Measurements from ENCODE around the gene MRGPRD.

Gene MRGPRD

GRCh38 chr11:69010964-69011623 lies 30.3 kb upstream of the MRGPRD start:
- POLR2A ChIA-PET, result no interaction called here
- CTCF ChIA-PET, result no interaction called here
- no peak for TF ChIP-seq SUZ12 (IDR thresholded peaks at IDR 0.05)
- no peak for TF ChIP-seq FOXM1 (IDR thresholded peaks at IDR 0.05; ENCODE audit: borderline replicate concordance)
- TF ChIP-seq SP1 (IDR thresholded peaks at IDR 0.05), result no peak
- DNase-seq (ENCODE audit: extremely low spot score), result no peak

GRCh38 chr11:69010361-69010891 lies 29.6 kb upstream of the MRGPRD start:
- no peak for TF ChIP-seq FOXA1 (IDR thresholded peaks at IDR 0.05)
- TF ChIP-seq ELF4 (IDR thresholded peaks at IDR 0.05), result no peak
- TF ChIP-seq CTBP1 (IDR thresholded peaks at IDR 0.05; ENCODE audit: borderline replicate concordance), result no peak
- no peak for TF ChIP-seq SP1 (IDR thresholded peaks at IDR 0.05)
- no peak for TF ChIP-seq ARNT (IDR thresholded peaks at IDR 0.05)
- TF ChIP-seq ZNF384 (IDR thresholded peaks at IDR 0.05), result no peak
- no peak for TF ChIP-seq HDGF (IDR thresholded peaks at IDR 0.05; ENCODE audit: borderline replicate concordance)
- no peak for TF ChIP-seq FOXK2 (IDR thresholded peaks at IDR 0.05)
- TF ChIP-seq NFRKB (IDR thresholded peaks at IDR 0.05), result no peak
- TF ChIP-seq FOXM1 (IDR thresholded peaks at IDR 0.05; ENCODE audit: borderline replicate concordance), result no peak
- no peak for TF ChIP-seq SUZ12 (IDR thresholded peaks at IDR 0.05)
- TF ChIP-seq LEF1 (IDR thresholded peaks at IDR 0.05; ENCODE audit: borderline replicate concordance), result no peak
- TF ChIP-seq BHLHE40 (IDR thresholded peaks at IDR 0.05; ENCODE audit: borderline replicate concordance), result no peak
- TF ChIP-seq PKNOX1 (IDR thresholded peaks at IDR 0.05), result no peak
- no peak for TF ChIP-seq L3MBTL2 (conservative IDR thresholded peaks at IDR 0.05)
- TF ChIP-seq TARDBP (IDR thresholded peaks at IDR 0.05), result no peak
- CTCF ChIA-PET, result no interaction called here
- DNase-seq (ENCODE audit: extremely low spot score), result no peak
- POLR2A ChIA-PET, result no interaction called here

- no peak for TF ChIP-seq PKNOX1 (IDR thresholded peaks at IDR 0.05)
- no peak for TF ChIP-seq FOXA1 (IDR thresholded peaks at IDR 0.05)
- no peak for TF ChIP-seq FOXK2 (IDR thresholded peaks at IDR 0.05)
- TF ChIP-seq ARNT (IDR thresholded peaks at IDR 0.05), result no peak
- TF ChIP-seq TARDBP (IDR thresholded peaks at IDR 0.05), result no peak
- no peak for TF ChIP-seq FOXM1 (IDR thresholded peaks at IDR 0.05; ENCODE audit: borderline replicate concordance)
- TF ChIP-seq CTBP1 (IDR thresholded peaks at IDR 0.05; ENCODE audit: borderline replicate concordance), result no peak
- no peak for TF ChIP-seq ELF4 (IDR thresholded peaks at IDR 0.05)
- TF ChIP-seq HDGF (IDR thresholded peaks at IDR 0.05; ENCODE audit: borderline replicate concordance), result no peak
- CTCF ChIA-PET, result no interaction called here
- DNase-seq (ENCODE audit: extremely low spot score), result no peak
- POLR2A ChIA-PET, result no interaction called here
Observed at GRCh38 chr11:69009441-69010211, 28.8 kb upstream of the MRGPRD start.

GRCh38 chr11:69008737-69009440 lies 28.1 kb upstream of the MRGPRD start:
- no peak for TF ChIP-seq ZNF384 (IDR thresholded peaks at IDR 0.05)
- no peak for TF ChIP-seq FOXM1 (IDR thresholded peaks at IDR 0.05; ENCODE audit: borderline replicate concordance)
- TF ChIP-seq ARNT (IDR thresholded peaks at IDR 0.05), result no peak
- no peak for TF ChIP-seq PKNOX1 (IDR thresholded peaks at IDR 0.05)
- no peak for TF ChIP-seq LEF1 (IDR thresholded peaks at IDR 0.05; ENCODE audit: borderline replicate concordance)
- TF ChIP-seq SP1 (IDR thresholded peaks at IDR 0.05), result no peak
- TF ChIP-seq FOXK2 (IDR thresholded peaks at IDR 0.05), result no peak
- POLR2A ChIA-PET, result no interaction called here
- CTCF ChIA-PET, result no interaction called here
- DNase-seq (ENCODE audit: extremely low spot score), result peak; percentile 37

GRCh38 chr11:69007975-69008381 lies 27.2 kb upstream of the MRGPRD start:
- no peak for DNase-seq (ENCODE audit: extremely low spot score)
- POLR2A ChIA-PET, result no interaction called here
- CTCF ChIA-PET, result no interaction called here

More at GRCh38 chr11:69007975-69008381, 27.2 kb upstream of the MRGPRD start:
- TF ChIP-seq ARNT (IDR thresholded peaks at IDR 0.05) (no peak), ZNF384 (IDR thresholded peaks at IDR 0.05) (no peak), SP1 (IDR thresholded peaks at IDR 0.05) (no peak), PKNOX1 (IDR thresholded peaks at IDR 0.05) (no peak), FOXM1 (IDR thresholded peaks at IDR 0.05; ENCODE audit: borderline replicate concordance) (no peak), FOXA1 (IDR thresholded peaks at IDR 0.05) (no peak), TARDBP (IDR thresholded peaks at IDR 0.05) (no peak), NFRKB (IDR thresholded peaks at IDR 0.05) (no peak), HDGF (IDR thresholded peaks at IDR 0.05; ENCODE audit: borderline replicate concordance) (no peak), ELF4 (IDR thresholded peaks at IDR 0.05) (no peak), LEF1 (IDR thresholded peaks at IDR 0.05; ENCODE audit: borderline replicate concordance) (no peak), L3MBTL2 (conservative IDR thresholded peaks at IDR 0.05) (no peak), CTBP1 (IDR thresholded peaks at IDR 0.05; ENCODE audit: borderline replicate concordance) (no peak), BHLHE40 (IDR thresholded peaks at IDR 0.05; ENCODE audit: borderline replicate concordance) (no peak), FOXK2 (IDR thresholded peaks at IDR 0.05) (no peak), SUZ12 (IDR thresholded peaks at IDR 0.05) (no peak)

Measured in HEK293T (cell line).